K562 (cell line): ENCODE results near the gene GRM2. TPM values are rescaled to one million over a fixed set of nuclear protein-coding genes. Genes with fewer than 3 reads are reported as not detected.

Experiments
- CSDE1 ChIP-seq, 2 experiments: fragments of 450-650 bp; IDR thresholded peaks; 2 replicates each; pipeline ENCODE4 v1.6.1; 2016; ENCODE audit warnings: mild to moderate bottlenecking in 1 of 2
- CXXC5 ChIP-seq: fragments of 250-450 bp; sonication (Bioruptor Pico); IDR thresholded peaks from 2 replicates; pipeline ENCODE4 v1.8.0; 2022; ENCODE audit warnings: inconsistent platforms, mild to moderate bottlenecking, moderate library complexity
- POLR2A ChIP-seq: fragments of 450-650 bp; conservative IDR thresholded peaks from 2 replicates; pipeline ENCODE4 v1.6.1; 2016
- RBBP5 ChIP-seq: fragments of 200-600 bp; sonication (generic); IDR thresholded peaks from 2 replicates; pipeline ENCODE4 v1.6.1; 2012; ENCODE audit warnings: borderline replicate concordance, mild to moderate bottlenecking, low read length, control low read depth, inconsistent platforms; ENCODE audit not compliant: insufficient read depth, poor library complexity, severe bottlenecking
- YY1 ChIP-seq, 3 experiments: IDR thresholded peaks; 2 replicates each; pipeline ENCODE4 v1.6.1; 2011; ENCODE audit warnings: low read length in 2 of 3, mild to moderate bottlenecking in 2 of 3, moderate library complexity in 2 of 3, borderline replicate concordance in 1 of 3, control low read depth in 1 of 3, low read depth in 1 of 3; ENCODE audit not compliant: insufficient read depth in 3 of 3, insufficient replicate concordance in 2 of 3, control insufficient read depth in 1 of 3, insufficient read length in 1 of 3; ENCODE audit errors: extremely low read depth in 1 of 3
- ZNF780A ChIP-seq: fragments of 250-450 bp; sonication (Bioruptor Pico); IDR thresholded peaks from 2 replicates; pipeline ENCODE4 v1.5.0; 2021; ENCODE audit warnings: mild to moderate bottlenecking
- polyA plus RNA-seq, 8 experiments: library from polyadenylated mRNA; depleted of rRNA in 4 of 8; stranded (reverse) in 5 of 8; unstranded in 3 of 8; fragments of >200 nt; fragmentation: Nextera tagmentation in 2 of 8; fragmentation: Illumina TruSeq in 1 of 8; extraction: Ambion mirVana in 2 of 8; extraction: Trizol in 1 of 8; gene quantifications; 2 replicates each; pipeline versions ENCODE4 v1.2.1 to v1.2.3, GENCODE V29; 2011 to 2014; ENCODE audit warnings: inconsistent platforms in 1 of 8, missing spikeins in 1 of 8
- total RNA-seq, 7 experiments: library from RNA; depleted of rRNA in 6 of 7; stranded (reverse); fragments of >200 nt in 6 of 7; fragmentation: Illumina TruSeq in 2 of 7; extraction: Trizol in 2 of 7; gene quantifications; 2 replicates each; pipeline versions ENCODE4 v1.2.1 to v1.2.3, GENCODE V29; 2011 to 2021; ENCODE audit warnings: low replicate concordance in 1 of 7
- TF ChIP-seq, protein P1 (sequence below), 2 experiments: fragments of 450-650 bp; formaldehyde crosslinking in 1 of 2; IDR thresholded peaks; 2 replicates each; pipeline versions ENCODE4 v1.4.0 to v1.6.1; 2014 to 2020; ENCODE audit warnings: mild to moderate bottlenecking in 2 of 2, borderline replicate concordance in 1 of 2, low read depth in 1 of 2
- TF ChIP-seq, protein P2 (sequence below): IDR thresholded peaks from 2 replicates; pipeline ENCODE4 v1.6.1; 2011; ENCODE audit not compliant: insufficient read length; ENCODE audit errors: extremely low read depth
- TF ChIP-seq, protein P3 (sequence below), 3 experiments: fragments of 200-800 bp in 1 of 3; fragments of 250-450 bp in 1 of 3; fragments of 450-650 bp in 1 of 3; sonication (Bioruptor Pico) in 1 of 3; sonication (Bioruptor generic) in 1 of 3; formaldehyde crosslinking in 1 of 3; IDR thresholded peaks; 2 replicates each; pipeline versions ENCODE4 v1.6.1 to v1.8.0; 2016 to 2022; ENCODE audit warnings: mild to moderate bottlenecking in 2 of 3, missing genetic modification characterization in 2 of 3, missing compliant biosample characterization in 1 of 3, moderate library complexity in 1 of 3

Gene GRM2
- total and polyA plus RNA-seq, 9 of the 15 experiments (the other 6 are each of a cell fraction or from before 2014, with no cell fraction given) = not detected

DNA sequence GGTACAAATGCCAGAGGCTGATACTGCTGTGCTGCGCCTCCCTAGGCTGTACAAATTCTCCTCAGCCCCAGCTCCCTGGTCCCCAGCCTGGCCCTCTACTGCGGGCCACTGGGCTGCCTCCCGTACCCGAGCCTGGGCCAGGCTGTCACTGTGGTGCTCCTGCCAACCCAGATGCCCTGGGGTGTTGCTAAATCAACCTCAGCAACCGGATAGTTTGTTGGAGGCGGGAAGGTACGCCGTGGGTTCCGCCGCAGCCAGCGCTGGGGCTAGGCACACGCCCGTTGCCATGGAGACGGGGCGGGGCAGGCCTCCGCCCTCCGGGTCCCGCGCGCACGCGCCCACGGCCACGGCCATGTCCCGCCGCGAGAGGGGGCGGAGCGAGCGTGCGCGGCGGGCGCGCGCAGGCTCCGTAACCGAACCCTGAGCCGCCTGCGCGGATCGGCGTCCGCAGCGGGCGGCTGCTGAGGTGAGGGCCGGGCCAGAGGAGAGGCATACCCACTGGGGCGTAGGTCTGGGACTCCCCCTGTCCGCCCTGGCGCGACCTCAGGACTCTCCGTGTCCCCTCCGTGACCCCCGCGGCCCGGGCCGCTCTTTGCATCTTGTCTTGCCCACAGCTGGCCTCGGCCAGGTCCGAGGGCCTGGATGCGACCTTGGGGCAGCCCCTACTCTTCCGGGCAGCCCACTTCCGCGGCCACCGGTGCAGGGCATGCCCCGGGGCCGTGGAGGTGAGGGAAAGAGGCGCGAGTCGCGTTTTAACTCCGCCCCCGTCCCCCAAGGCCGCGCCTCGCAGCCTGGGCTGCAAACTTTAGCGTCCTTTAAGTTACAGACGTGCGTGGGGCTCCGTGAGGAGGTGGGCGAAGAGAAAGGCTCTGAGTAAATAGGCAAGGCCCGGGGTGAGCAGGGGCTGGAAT, 35.8 kb upstream of the GRM2 start, which contains the start of gene TEX264 (continued):
- peak in 1 of 2 experiments; percentile 70; a peak in 2 of 4 replicates for TF ChIP-seq CSDE1 (IDR thresholded peaks at IDR 0.05)
- TF ChIP-seq RBBP5 = peak; percentile 18
- peak; percentile 83 for TF ChIP-seq POLR2A
- TF ChIP-seq CXXC5 (CRISPR knock-in tag) = peak; percentile 87
- TF ChIP-seq, protein P1, sequence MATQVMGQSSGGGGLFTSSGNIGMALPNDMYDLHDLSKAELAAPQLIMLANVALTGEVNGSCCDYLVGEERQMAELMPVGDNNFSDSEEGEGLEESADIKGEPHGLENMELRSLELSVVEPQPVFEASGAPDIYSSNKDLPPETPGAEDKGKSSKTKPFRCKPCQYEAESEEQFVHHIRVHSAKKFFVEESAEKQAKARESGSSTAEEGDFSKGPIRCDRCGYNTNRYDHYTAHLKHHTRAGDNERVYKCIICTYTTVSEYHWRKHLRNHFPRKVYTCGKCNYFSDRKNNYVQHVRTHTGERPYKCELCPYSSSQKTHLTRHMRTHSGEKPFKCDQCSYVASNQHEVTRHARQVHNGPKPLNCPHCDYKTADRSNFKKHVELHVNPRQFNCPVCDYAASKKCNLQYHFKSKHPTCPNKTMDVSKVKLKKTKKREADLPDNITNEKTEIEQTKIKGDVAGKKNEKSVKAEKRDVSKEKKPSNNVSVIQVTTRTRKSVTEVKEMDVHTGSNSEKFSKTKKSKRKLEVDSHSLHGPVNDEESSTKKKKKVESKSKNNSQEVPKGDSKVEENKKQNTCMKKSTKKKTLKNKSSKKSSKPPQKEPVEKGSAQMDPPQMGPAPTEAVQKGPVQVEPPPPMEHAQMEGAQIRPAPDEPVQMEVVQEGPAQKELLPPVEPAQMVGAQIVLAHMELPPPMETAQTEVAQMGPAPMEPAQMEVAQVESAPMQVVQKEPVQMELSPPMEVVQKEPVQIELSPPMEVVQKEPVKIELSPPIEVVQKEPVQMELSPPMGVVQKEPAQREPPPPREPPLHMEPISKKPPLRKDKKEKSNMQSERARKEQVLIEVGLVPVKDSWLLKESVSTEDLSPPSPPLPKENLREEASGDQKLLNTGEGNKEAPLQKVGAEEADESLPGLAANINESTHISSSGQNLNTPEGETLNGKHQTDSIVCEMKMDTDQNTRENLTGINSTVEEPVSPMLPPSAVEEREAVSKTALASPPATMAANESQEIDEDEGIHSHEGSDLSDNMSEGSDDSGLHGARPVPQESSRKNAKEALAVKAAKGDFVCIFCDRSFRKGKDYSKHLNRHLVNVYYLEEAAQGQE (IDR thresholded peaks at IDR 0.05; ENCODE audit: borderline replicate concordance) = peak; percentile 31
- TF ChIP-seq, protein P1 (CRISPR knock-in tag; IDR thresholded peaks at IDR 0.05; ENCODE audit: low read depth) = no peak
- no peak for TF ChIP-seq ZNF780A
- TF ChIP-seq, protein P2, sequence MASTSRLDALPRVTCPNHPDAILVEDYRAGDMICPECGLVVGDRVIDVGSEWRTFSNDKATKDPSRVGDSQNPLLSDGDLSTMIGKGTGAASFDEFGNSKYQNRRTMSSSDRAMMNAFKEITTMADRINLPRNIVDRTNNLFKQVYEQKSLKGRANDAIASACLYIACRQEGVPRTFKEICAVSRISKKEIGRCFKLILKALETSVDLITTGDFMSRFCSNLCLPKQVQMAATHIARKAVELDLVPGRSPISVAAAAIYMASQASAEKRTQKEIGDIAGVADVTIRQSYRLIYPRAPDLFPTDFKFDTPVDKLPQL = no peak
- TF ChIP-seq YY1 (IDR thresholded peaks at IDR 0.05; ENCODE audit: borderline replicate concordance in 1 of 3, control insufficient read depth in 1 of 3, extremely low read depth in 1 of 3, insufficient read depth in 3 of 3, insufficient read length in 1 of 3, insufficient replicate concordance in 2 of 3, low read depth in 1 of 3, low read length in 2 of 3) = peak in 2 of 3 experiments; percentile 63 to 66
- TF ChIP-seq, protein P3, sequence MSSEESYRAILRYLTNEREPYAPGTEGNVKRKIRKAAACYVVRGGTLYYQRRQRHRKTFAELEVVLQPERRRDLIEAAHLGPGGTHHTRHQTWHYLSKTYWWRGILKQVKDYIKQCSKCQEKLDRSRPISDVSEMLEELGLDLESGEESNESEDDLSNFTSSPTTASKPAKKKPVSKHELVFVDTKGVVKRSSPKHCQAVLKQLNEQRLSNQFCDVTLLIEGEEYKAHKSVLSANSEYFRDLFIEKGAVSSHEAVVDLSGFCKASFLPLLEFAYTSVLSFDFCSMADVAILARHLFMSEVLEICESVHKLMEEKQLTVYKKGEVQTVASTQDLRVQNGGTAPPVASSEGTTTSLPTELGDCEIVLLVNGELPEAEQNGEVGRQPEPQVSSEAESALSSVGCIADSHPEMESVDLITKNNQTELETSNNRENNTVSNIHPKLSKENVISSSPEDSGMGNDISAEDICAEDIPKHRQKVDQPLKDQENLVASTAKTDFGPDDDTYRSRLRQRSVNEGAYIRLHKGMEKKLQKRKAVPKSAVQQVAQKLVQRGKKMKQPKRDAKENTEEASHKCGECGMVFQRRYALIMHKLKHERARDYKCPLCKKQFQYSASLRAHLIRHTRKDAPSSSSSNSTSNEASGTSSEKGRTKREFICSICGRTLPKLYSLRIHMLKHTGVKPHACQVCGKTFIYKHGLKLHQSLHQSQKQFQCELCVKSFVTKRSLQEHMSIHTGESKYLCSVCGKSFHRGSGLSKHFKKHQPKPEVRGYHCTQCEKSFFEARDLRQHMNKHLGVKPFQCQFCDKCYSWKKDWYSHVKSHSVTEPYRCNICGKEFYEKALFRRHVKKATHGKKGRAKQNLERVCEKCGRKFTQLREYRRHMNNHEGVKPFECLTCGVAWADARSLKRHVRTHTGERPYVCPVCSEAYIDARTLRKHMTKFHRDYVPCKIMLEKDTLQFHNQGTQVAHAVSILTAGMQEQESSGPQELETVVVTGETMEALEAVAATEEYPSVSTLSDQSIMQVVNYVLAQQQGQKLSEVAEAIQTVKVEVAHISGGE (CRISPR knock-in tag; IDR thresholded peaks at IDR 0.05) = peak in 1 of 3 experiments; percentile 10; a peak in 1 of 6 replicates
